OCI-LY7 (cell line): ENCODE data around the gene TBC1D24. TPM values are rescaled to one million over a fixed set of nuclear protein-coding genes. Genes with fewer than 3 reads are reported as not detected.

Experiments used
- BruUV-seq: library from RNA; stranded (reverse); fragments of 400-500 nt; replicated peaks from 2 replicates; lab custom pipeline; 2021; lab: Mats Ljungman, UMichigan
- CTCF ChIA-PET: fragments of 300-600 bp; sonication (Branson Sonifier 250); formaldehyde crosslinking; loops from one replicate; lab custom pipeline; 2022; ENCODE audit warnings: antibody characterized with exemption; ENCODE audit not compliant: unreplicated experiment; lab: Charles Lee
- POLR2A ChIA-PET: fragments of 300-600 bp; sonication (Branson Sonifier 250); formaldehyde crosslinking; loops from one replicate; lab custom pipeline; 2022; ENCODE audit warnings: antibody characterized with exemption; lab: Charles Lee
- DNase-seq: peaks from one replicate; pipeline ENCODE4 v3.0.0-alpha.2; 2015; ENCODE audit warnings: low spot score
- H2AFZ ChIP-seq: fragments of 200-600 bp; sonication (generic), shearing (Covaris generic); 2 replicates; pipeline ENCODE4 v1.6.1; 2014; ENCODE audit warnings: mild to moderate bottlenecking, antibody characterized with exemption, low read length, moderate library complexity
- H3K27ac ChIP-seq: fragments of 200-600 bp; sonication (generic); 2 replicates; pipeline ENCODE4 v1.5.1; 2014; ENCODE audit warnings: mixed run types, low read depth, mild to moderate bottlenecking, moderate library complexity, low read length, inconsistent platforms; ENCODE audit not compliant: poor library complexity, severe bottlenecking
- H3K36me3 ChIP-seq: fragments of 200-600 bp; sonication (generic); 2 replicates; pipeline ENCODE4 v1.6.1; 2014; ENCODE audit warnings: mild to moderate bottlenecking, antibody characterized with exemption, low read length, moderate library complexity, mixed read lengths; ENCODE audit not compliant: insufficient read depth
- H3K4me1 ChIP-seq: fragments of 200-600 bp; sonication (generic); 2 replicates; pipeline ENCODE4 v1.5.1; 2014; ENCODE audit warnings: mild to moderate bottlenecking, low read length; ENCODE audit not compliant: insufficient read depth, poor library complexity, severe bottlenecking
- H3K4me2 ChIP-seq: fragments of 200-600 bp; sonication (generic); 2 replicates; pipeline ENCODE4 v1.6.1; 2014; ENCODE audit warnings: mild to moderate bottlenecking, low read length
- H3K4me3 ChIP-seq: fragments of 200-600 bp; sonication (generic); 2 replicates; pipeline ENCODE4 v1.5.1; 2014; ENCODE audit warnings: mild to moderate bottlenecking, low read depth, low read length; ENCODE audit not compliant: poor library complexity, severe bottlenecking
- H3K79me2 ChIP-seq: fragments of 200-600 bp; sonication (generic); 2 replicates; pipeline ENCODE4 v1.6.1; 2016; ENCODE audit warnings: low read depth, mild to moderate bottlenecking, low read length, moderate library complexity, mixed read lengths; ENCODE audit not compliant: insufficient read depth
- H3K9me2 ChIP-seq: fragments of 200-600 bp; sonication (generic); 2 replicates; pipeline ENCODE4 v1.6.1; 2016; ENCODE audit warnings: mild to moderate bottlenecking, low read length, mixed read lengths; ENCODE audit not compliant: insufficient read depth
- H3K9me3 ChIP-seq: fragments of 200-600 bp; sonication (generic); 2 replicates; pipeline ENCODE4 v1.6.1; 2014; ENCODE audit warnings: mild to moderate bottlenecking, mixed run types, low read length, mixed read lengths
- H4K20me1 ChIP-seq: fragments of 200-600 bp; sonication (generic); 2 replicates; pipeline ENCODE4 v1.6.1; 2014; ENCODE audit warnings: mild to moderate bottlenecking, antibody characterized with exemption, low read length, moderate library complexity, mixed read lengths; ENCODE audit not compliant: insufficient read depth
- EZH2phosphoT487 ChIP-seq: fragments of 200-600 bp; sonication (generic); IDR thresholded peaks from 2 replicates; pipeline ENCODE4 v1.6.1; 2018; ENCODE audit warnings: low read depth, borderline replicate concordance, mild to moderate bottlenecking, mixed run types, antibody characterized with exemption, low read length, moderate library complexity, mixed read lengths
- intact Hi-C: fragments of 100-400 bp; cut with micrococcal nuclease; formaldehyde crosslinking; loops from one replicate; pipeline ENCODE4 v1.10.0; 2022; ENCODE audit not compliant: unreplicated experiment
- total RNA-seq, 2 experiments: library from RNA; depleted of rRNA in 1 of 2; stranded (reverse); fragments of >200 nt in 1 of 2; shearing (Covaris generic) in 1 of 2; gene quantifications; 2 replicates each; pipeline ENCODE4 v1.2.3, GENCODE V29; 2014 to 2022
- TF ChIP-seq, protein P1 (sequence below): fragments of 200-600 bp; sonication (generic); conservative IDR thresholded peaks from 2 replicates; pipeline ENCODE4 v1.5.1; 2014; ENCODE audit warnings: mild to moderate bottlenecking, antibody characterized with exemption, low read length, moderate library complexity, mixed read lengths

The TBC1D24 gene
- total RNA-seq, 2 experiments from 2014 or later: 23.4 to 34.7 TPM

DNA sequence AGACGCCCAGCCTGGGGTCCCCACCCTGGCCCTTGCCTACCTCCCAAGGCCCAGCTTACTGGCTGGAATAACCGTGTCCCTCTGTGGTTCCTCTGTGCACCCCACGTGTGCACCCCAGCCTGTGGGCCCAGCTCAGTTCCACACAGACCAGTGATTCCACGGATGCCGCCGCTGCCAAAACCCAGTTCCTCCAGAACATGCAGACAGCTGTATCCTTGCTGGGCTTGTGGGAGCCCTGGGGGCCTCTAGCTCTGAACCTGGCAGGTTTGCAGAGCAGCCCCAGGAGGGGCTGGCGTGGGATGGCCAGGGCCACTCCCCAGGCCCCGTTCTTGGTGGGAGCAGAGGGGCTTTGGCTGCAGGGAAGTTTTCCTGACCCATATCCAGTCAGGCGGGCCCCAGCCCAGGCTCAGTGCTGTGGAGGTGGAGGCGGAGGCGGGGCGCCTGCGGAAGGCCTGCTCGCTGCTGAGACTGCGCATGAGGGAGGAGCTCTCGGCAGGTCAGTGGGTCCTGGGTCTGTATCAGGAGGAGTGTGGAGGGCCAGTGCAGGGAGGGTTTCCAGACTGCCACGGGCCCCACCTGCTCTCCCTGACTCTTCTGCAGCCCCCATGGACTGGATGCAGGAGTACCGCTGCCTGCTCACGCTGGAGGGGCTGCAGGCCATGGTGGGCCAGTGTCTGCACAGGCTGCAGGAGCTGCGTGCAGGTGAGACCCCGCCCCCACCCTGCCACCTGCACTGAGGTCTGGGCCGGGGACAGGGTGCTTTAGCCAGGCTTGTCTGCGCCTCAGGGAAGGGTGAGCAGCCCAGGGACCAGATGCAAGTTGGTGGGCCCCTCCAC is 12.7 kb upstream of the TBC1D24 start:
- H3K4me3 ChIP-seq: peak overlapping the region; percentile 79
- H4K20me1 ChIP-seq: no peaks in the 10 kb centered on the region
- BruUV-seq: no TSS peak
- no peaks in the 10 kb centered on the region for H3K9me2 ChIP-seq
- peaks cover 51% of the 10 kb centered on the region for H3K4me1 ChIP-seq
- DNase-seq: no peak
- peaks cover 54% of the 10 kb centered on the region for H3K36me3 ChIP-seq
- no peak overlapping the region for H2AFZ ChIP-seq
- peak overlapping the region; percentile 99; the same call in 1 of the 2 replicates for H3K4me2 ChIP-seq
- no peak overlapping the region for H3K27ac ChIP-seq
- intact Hi-C loops: no loop called here
- peaks cover 18% of the 10 kb centered on the region; the same call in 1 of the 2 replicates for H3K79me2 ChIP-seq
- no peaks in the 10 kb centered on the region for H3K9me3 ChIP-seq
- POLR2A ChIA-PET: interaction anchor here (0.8 kb wide), 1 partner anchor 444 kb away, joined by 3 read pairs; no protein-coding TSS in a partner anchor
- TF ChIP-seq, protein P1, sequence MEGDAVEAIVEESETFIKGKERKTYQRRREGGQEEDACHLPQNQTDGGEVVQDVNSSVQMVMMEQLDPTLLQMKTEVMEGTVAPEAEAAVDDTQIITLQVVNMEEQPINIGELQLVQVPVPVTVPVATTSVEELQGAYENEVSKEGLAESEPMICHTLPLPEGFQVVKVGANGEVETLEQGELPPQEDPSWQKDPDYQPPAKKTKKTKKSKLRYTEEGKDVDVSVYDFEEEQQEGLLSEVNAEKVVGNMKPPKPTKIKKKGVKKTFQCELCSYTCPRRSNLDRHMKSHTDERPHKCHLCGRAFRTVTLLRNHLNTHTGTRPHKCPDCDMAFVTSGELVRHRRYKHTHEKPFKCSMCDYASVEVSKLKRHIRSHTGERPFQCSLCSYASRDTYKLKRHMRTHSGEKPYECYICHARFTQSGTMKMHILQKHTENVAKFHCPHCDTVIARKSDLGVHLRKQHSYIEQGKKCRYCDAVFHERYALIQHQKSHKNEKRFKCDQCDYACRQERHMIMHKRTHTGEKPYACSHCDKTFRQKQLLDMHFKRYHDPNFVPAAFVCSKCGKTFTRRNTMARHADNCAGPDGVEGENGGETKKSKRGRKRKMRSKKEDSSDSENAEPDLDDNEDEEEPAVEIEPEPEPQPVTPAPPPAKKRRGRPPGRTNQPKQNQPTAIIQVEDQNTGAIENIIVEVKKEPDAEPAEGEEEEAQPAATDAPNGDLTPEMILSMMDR: no peak
- TF ChIP-seq EZH2phosphoT487: no peak
- CTCF ChIA-PET: interaction anchor here (1.2 kb wide), 1 partner anchor 32 kb away, joined by 3 read pairs; no protein-coding TSS in a partner anchor

DNA sequence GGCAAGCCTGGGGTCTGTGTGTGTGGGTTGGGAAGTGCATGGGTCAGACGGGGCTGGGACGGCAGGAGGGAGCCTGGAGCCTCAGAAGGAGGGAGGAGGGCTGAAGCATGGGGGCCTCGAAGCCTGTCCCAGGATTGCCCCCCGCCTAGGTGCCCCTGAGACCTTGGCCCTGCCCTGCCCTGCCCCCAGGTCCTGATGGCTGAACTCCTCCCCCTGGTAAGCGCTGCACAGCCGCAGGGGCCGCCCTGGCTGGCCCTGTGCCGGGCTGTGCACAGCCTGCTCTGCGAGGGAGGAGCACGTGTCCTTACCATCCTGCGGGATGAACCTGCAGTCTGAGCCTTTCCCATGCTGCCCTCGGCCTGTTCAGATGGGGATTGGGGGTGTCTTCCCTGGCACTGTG is 10.6 kb upstream of the TBC1D24 start:
- H4K20me1 ChIP-seq: no peaks in the 10 kb centered on the region
- intact Hi-C loops: no loop called here
- H3K9me3 ChIP-seq: no peaks in the 10 kb centered on the region
- DNase-seq: no peak
- peaks cover 37% of the 10 kb centered on the region for H3K36me3 ChIP-seq
- ChIA-PET CTCF (no interaction called here), POLR2A (interaction anchor here (0.7 kb wide), 1 partner anchor 17 kb away, joined by 4 read pairs; no protein-coding TSS in a partner anchor)
- H3K79me2 ChIP-seq: peaks cover 18% of the 10 kb centered on the region; the same call in 1 of the 2 replicates
- H3K27ac ChIP-seq: no peak overlapping the region
- no peak overlapping the region for H3K4me3 ChIP-seq
- H3K4me2 ChIP-seq: no peak overlapping the region
- TF ChIP-seq, protein P1: no peak
- no peak for TF ChIP-seq EZH2phosphoT487
- H2AFZ ChIP-seq: no peak overlapping the region
- peaks cover 55% of the 10 kb centered on the region for H3K4me1 ChIP-seq
- H3K9me2 ChIP-seq: no peaks in the 10 kb centered on the region
- TSS peak; percentile 50 for BruUV-seq
